Measurements from ENCODE around the gene RAD50.

The RAD50 gene

DNA sequence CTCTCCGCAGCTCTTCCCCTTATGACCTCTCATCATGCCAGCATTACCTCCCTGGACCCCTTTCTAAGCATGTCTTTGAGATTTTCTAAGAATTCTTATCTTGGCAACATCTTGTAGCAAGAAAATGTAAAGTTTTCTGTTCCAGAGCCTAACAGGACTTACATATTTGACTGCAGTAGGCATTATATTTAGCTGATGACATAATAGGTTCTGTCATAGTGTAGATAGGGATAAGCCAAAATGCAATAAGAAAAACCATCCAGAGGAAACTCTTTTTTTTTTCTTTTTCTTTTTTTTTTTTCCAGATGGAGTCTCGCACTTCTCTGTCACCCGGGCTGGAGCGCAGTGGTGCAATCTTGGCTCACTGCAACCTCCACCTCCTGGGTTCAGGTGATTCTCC, 80.5 kb downstream of the RAD50 start:
- no peak for DNase-seq

- DNase-seq = no peak
Measured at GRCh38 chr5:132639706-132640130, 82.9 kb downstream of the RAD50 start.

GRCh38 chr5:132640613-132641012, 83.8 kb downstream of the RAD50 start:
- DNase-seq = no peak

GRCh38 chr5:132641241-132641723, 84.5 kb downstream of the RAD50 start:
- no peak for DNase-seq

DNA sequence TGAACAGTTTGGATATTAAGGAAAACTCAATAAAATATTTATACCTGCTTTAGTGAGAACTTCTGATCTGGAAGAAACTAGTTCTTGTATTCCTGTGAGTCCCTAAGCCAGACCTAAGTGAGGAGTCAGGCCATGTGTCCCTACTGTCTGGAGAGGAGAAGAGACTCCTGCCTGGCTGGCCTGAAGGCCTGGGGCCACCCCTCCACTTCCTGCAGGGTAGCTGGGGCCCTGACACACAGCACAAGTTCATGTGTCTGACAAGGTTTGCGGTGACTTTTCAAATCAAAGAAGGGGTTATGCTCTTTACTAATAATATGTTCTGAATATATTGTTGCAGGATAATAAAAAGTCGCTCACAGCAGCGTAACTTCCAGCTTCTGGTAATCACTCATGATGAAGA, 85.1 kb downstream of the RAD50 start:
- DNase-seq = no peak

- no peak for DNase-seq
Measured at GRCh38 chr5:132644177-132644576, 87.4 kb downstream of the RAD50 start.

DNA sequence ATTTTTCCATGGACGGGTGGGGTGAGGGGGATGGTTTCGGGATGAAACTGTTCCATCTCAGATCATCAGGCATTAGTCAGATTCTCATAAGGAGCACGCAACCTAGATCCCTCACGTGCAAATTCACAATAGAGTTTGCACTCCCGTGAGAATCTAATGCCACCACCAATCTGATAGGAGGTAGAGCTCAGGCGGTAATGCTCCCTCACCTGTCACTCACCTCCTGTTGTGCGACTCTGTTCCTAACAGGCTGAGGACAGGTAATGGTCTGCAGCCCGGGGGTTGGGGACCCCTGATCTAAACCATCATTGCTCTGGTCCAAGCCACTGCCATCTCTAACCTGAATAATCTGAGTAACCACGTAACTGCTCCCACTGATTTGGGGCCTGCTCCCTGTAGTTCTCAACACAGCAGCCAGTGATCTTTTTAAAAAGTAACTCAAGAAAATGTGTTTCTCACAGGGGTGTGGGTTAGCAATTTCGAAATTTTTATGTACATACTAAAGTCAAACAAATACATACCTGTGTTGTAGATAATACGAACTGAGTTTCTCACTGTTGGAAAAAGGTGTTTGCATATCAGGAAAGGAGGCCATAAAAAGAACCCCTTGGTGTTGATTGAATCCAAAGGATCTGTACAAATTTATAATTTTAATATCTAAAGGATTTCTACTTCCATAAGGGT, 89.9 kb downstream of the RAD50 start:
- DNase-seq = no peak

GRCh38 chr5:132647473-132647872, 90.7 kb downstream of the RAD50 start:
- no peak for DNase-seq

- DNase-seq = no peak
Measured at GRCh38 chr5:132648355-132648754, 91.6 kb downstream of the RAD50 start.

GRCh38 chr5:132651838-132652469, 95.2 kb downstream of the RAD50 start:
- no peak for DNase-seq

DNA sequence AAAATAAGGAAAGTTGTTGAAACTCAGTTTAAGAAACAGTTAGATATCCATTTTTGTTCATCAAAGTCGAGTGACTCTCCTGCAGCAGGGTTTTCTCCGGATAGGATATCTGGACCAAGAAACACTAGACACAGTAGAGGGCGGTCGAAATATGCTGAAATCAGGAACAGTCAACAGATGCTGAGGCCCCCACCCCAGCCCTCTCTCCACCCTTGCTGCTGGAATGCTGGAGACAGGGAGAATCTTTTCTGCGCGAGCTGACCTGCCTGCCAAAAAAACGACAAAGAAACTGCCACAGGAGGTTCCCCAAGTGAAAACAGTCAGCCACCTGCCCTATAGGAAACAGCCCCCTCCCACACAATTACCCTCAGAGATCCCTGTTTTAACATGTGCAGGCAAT, 96.9 kb downstream of the RAD50 start:
- no peak for DNase-seq

DNA sequence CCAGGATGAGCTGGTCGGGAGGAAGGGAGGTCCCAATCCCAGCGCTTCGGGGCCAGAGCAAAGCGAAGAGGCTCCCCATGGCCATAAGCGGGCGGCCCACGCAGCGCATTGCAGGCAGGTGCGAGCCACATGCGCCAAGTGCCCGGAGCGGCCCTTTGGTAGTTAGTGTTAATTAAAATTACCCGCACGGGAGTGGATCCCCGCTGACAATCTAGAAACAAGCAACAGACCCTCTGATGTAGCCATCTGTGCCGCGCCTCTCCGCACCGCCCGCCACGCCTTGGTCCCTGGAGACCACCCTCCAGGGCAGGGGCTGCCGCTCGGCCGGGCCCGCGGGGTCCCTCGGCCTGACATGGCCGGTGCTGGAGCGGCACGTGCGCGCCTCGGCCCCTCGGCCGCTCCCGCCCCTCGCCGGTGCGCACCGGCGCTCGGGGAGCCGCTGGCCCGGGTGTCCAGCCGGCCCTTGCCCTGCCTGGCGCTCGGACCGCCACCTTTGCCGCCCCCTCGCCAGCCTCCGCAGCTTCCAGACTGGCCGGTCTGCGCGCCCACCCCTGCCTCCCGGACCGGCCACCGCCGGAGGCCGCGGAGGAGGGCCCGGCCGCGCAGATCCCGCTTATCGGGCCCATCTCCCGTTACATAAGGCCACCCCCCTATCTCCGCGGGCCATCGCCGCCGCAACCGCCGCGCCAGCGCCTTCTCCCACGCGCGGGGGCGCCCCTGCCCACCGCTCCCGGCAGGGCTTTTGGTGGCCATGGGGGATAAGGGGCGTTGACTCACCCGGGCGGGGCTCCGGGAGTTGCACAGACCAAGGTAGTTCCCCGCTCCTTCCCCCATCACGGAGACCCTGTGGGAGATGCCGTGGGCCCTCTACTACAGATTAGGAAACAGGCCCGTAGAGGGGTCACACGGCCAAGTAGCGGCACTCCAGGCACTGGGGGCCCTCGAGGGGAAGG, 99.3 kb downstream of the RAD50 start:
- no peak for DNase-seq

DNA sequence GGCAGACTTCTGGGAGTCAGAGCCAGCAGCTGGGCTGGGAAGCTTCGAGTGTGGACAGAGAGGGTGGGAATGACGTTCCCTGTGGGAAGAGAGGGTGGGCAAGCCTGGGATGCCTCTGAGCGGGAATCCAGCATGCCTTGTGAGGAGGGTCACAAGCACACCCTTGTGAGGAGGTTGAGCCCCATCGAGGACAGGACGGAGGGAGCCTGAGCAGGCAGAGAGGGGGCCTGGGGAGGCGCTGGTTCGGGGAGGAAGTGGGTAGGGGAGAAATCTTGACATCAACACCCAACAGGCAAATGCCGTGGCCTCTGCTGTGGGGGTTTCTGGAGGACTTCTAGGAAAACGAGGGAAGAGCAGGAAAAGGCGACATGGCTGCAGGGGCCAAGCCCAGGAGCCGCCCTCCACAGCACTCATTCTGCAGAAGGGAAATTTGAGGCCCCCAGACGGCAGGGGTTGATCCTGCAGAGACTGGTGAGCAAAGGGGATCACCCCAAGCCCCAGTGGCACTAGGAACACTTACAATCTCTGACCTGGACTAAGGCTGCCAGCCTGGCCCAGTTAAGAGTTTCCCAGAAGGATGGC, 100.1 kb downstream of the RAD50 start:
- DNase-seq = no peak

DNA sequence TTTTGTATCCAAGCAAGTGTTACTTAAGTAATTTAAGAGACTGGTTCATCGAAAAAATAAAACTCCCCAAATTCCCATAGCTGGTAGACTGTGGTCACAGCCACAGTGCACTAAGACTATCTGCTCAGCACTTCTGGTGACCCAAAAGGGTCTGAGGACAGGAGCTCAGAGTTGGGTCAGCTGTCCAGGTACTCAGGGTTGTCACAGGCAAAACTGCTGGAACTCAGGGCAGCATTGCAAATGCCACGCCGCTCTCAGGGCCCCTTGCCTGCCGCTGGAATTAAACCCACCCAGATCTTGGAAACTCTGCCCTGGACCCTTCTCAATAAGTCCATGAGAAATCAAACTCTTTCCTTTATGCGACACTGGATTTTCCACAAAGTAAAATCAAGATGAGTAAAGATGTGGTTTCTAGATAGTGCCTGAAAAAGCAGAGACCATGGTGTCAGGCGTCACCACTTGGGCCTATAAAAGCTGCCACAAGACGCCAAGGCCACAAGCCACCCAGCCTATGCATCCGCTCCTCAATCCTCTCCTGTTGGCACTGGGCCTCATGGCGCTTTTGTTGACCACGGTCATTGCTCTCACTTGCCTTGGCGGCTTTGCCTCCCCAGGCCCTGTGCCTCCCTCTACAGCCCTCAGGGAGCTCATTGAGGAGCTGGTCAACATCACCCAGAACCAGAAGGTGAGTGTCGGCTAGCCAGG, 101.1 kb downstream of the RAD50 start, which contains the start of gene IL13:
TSS of gene IL13 (plus strand) at position 498 of the 705 bp plus-strand sequence. CDS start at position 512, 14 bp downstream.
- DNase-seq = no peak

DNA sequence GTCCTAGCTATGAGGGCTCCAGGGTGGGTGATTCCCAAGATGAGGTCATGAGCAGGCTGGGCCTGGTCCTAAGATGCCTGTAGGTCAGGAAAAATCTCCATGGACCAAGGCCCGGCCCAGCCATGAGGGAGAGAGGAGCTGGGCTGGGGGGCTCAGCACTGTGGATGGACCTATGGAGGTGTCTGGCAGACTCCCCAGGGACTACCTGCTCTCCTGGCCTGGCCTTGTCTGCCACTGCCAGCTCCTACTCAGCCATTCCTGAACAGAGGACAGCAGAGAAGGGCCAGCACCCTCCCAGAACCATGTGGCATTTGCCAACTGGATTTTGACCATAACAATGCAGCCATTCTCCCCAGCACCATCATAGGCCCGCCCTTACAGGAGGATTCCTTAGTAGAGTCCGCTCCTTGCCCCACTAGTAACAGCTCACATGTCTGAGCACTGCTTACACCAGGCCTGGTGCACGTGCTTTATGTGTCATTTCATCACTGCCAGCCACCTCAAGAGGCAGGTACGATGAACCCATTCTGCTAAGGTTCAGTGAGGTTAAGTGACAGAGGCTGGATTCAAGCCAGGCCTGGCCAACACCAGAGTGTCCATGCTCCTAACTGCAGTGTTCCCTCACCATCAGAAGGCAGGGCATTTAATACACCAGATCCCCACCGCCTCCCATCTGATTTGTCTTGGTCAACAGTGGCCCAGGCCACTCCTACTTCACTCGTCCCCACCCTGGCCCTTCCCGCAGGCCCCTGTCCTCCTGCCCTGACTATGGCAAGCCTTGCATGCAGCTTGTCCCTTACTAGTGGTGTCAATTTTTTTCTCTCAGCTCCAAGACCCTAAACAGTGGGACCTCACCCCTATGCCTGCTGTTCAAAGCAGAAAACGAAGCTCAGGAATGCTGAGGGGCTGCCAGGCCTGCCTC, 101.9 kb downstream of the RAD50 start:
- no peak for DNase-seq

- DNase-seq = no peak
Measured at GRCh38 chr5:132659598-132660493, 103.1 kb downstream of the RAD50 start.

DNA sequence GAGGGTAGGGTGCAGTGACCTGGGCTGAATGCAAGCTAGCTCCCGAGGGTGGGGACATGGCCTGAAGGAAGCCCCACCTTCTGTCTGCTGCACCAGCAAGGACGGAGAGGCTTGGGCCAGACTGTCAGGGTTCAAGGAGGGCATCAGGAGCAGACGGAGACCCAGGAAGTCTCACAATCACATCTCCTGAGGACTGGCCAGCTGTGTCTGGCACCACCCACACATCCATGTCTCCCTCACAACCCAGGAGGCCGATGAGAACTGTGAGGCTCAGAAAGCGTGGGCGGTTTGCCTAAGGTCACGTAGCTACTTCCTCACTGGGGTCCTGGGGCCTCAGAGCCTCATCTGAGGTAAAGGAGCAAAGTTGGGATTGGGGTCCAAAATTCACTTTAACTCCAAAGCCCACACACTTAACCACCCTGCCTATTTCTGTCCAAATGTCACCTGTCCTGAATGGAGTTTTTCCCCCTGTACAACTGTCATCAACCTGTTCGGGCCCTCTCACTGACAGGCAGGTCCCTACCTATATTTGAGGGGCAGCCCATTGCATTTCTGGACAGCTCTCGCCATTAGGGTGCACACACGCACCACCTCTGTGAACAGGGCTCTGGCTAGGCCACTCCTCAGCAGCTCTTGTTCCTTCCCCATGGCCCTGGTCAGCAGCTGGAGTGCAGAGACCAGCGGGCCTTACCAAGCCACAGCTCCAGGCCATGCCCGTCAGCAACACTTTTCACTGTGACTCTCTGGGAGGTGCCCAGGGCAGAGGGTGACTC, 104.6 kb downstream of the RAD50 start:
- no peak for DNase-seq

- no peak for DNase-seq
Measured at GRCh38 chr5:132662004-132662401, 105.2 kb downstream of the RAD50 start.

Measured in kidney glomerular epithelial cell (primary cell).